Bronchial epithelial cell (primary cell): ENCODE measurements around the gene SGK2. TPM values are rescaled to one million over a fixed set of nuclear protein-coding genes. Genes with fewer than 3 reads are reported as not detected.

Experiments used
- DNase-seq: peaks from one replicate; pipeline ENCODE4 v3.0.0-alpha.2; 2010; ENCODE audit warnings: low read depth
- FAIRE-seq: peaks from 2 replicates; lab custom pipeline; 2011; peaks lifted over from hg19 to GRCh38; lab: Jason Lieb, UNC
- H3K27me3 ChIP-seq: 2 replicates; pipeline ENCODE4 v1.5.1; 2011; ENCODE audit warnings: low read length; ENCODE audit not compliant: control insufficient read depth, insufficient read depth
- H3K36me3 ChIP-seq: 2 replicates; pipeline ENCODE4 v1.5.1; 2011; ENCODE audit warnings: low read length; ENCODE audit not compliant: control insufficient read depth, insufficient read depth
- H3K4me3 ChIP-seq: 2 replicates; pipeline ENCODE4 v1.5.1; 2011; ENCODE audit warnings: mild to moderate bottlenecking, low read depth, low read length, control low read depth
- CTCF ChIP-seq: IDR thresholded peaks from 2 replicates; pipeline ENCODE4 v1.5.1; 2011; ENCODE audit warnings: mild to moderate bottlenecking, moderate library complexity, low read length, control low read depth, inconsistent platforms; ENCODE audit not compliant: insufficient read depth, severe bottlenecking
- total RNA-seq: library from RNA; depleted of rRNA; stranded (reverse); fragments of >200 nt; gene quantifications from 2 replicates; pipeline ENCODE4 v1.2.1, GENCODE V29; 2014

SGK2 gene
- total RNA-seq, 1 donor from 2014 or later, result 0.53 TPM

- H3K36me3 ChIP-seq, result no peaks in the 10 kb centered on the region
- H3K4me3 ChIP-seq, result no peak overlapping the region
- H3K27me3 ChIP-seq, result no peaks in the 10 kb centered on the region
- TF ChIP-seq CTCF, result no peak
- DNase-seq, result no peak
- FAIRE-seq, result no peak
Observed at GRCh38 chr20:43576108-43576507, 17.3 kb downstream of the SGK2 start.

DNA sequence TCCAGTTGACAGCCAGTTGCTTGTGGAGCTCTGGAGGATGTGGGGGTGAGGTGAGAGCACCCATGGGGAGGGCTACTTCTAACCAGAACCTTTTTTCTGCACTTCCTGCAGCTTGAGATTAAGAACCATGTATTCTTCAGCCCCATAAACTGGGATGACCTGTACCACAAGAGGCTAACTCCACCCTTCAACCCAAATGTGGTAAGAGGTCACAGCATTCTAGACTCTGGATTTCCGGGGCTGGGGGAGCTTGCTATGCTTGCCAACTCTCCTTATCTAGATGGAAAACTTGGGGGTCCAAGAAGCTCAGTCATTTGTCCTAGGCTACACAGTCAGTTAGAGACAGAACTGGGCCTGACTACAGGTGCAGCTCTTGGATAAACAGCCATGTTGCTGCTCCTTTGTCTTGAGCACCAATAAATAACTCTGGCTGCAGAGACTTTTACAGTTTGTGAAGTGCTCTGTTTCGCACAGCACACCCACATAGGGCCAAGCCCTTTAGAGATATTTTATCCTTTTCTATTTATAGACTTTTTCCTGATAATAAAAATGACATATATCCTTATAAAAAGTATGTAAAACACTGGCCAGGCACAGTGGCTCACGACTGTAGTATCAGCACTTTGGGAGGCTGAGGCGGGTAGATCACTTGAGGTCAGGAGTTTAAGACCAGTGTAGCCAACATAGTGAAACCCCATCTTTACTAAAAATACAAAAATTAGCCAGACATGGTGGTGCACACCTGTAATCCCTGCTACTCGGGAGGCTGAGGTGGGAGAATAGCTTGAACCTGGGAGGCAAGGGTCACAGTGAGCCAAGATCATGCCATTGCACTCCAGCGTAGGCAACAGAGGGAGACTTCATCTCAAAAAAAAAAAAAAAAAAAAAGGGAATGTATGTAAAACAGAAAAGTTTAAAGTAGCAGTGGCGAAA is 21.3 kb downstream of the SGK2 start:
- H3K27me3 ChIP-seq, result no peaks in the 10 kb centered on the region
- FAIRE-seq (no peak), DNase-seq (no peak)
- H3K4me3 ChIP-seq, result no peak overlapping the region
- TF ChIP-seq CTCF, result no peak
- no peaks in the 10 kb centered on the region for H3K36me3 ChIP-seq

DNA sequence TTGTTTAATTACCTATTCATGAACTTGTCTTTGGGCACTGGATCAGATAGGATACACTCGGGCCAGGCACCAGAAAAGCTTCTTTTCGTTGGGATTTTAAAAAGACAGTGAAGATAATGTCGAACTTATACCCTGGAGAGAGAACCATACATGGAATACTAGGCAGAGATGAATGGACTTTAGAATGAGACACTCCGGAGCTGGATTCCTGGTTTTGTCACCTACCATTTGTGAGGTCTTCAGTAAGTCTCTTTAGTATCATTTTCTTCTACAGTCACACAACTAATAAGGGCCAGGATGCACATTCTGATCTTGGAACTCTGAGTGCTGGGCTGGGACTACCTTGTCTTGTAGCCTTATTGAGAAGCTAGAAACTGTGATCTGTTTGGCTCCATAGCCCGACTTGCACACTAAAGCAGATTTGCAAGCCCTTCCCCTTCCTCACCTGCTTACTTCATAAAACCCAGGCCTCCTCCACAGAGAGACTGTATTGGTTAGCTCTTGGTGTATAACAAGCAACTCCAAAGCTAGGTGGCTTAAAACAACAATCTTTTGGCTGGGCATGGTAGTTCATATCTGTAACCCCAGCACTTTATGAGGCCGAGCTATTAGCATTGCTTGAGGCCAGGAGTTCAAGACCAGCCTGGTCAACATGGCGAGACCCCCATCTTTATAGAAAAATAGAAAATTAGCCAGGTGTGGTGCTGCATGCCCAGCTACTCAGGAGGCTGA is 24.5 kb downstream of the SGK2 start:
- H3K4me3 ChIP-seq, result no peak overlapping the region
- H3K36me3 ChIP-seq, result no peaks in the 10 kb centered on the region
- DNase-seq (no peak), FAIRE-seq (no peak)
- TF ChIP-seq CTCF, result no peak
- no peaks in the 10 kb centered on the region for H3K27me3 ChIP-seq

DNA sequence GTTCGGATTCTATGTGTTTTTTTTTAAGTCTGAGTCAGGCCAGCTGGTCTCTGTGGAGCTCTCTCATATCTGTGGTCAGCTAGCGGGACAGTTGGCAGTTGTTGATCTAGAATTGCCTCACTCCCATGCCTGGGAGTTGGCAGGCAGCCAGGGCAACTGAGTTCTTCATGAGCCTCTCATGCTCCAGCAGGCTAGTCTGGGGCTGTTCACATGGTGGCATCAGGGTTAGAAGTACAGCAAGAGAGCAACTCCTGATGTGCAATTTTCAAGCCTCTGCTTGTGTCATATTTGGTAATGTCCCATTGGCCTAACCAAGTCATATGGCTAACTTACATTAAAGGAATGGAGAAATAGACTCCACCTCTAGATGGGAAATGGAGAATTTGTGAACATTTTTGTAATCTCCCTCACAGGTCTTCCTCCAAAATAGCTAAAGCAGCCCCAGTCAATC is 25.2 kb downstream of the SGK2 start:
- TF ChIP-seq CTCF, result no peak
- Histone ChIP-seq H3K36me3 (no peaks in the 10 kb centered on the region), H3K27me3 (no peaks in the 10 kb centered on the region), H3K4me3 (no peak overlapping the region)
- DNase-seq (peak; percentile 90), FAIRE-seq (no peak)

DNA sequence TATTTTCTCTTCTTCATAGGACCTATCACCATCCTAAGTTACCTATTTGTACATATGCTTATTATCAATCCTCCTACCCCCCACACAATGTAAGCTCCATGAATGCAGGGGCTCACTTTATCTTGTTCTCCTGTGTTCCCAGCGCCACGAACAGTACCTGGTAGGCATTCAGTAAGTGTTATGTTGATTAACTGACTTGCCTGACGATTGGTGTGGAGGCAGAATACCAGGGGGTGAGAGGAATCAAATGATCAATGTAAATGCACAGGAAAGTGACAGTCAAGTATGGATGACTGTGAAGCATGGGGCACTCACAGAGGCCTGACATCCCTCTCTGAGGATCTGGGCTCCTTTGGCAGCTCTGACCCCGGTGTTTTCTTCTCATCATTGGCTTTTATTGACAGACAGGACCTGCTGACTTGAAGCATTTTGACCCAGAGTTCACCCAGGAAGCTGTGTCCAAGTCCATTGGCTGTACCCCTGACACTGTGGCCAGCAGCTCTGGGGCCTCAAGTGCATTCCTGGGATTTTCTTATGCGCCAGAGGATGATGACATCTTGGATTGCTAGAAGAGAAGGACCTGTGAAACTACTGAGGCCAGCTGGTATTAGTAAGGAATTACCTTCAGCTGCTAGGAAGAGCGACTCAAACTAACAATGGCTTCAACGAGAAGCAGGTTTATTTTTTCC is 25.8 kb downstream of the SGK2 start:
- Histone ChIP-seq H3K27me3 (no peaks in the 10 kb centered on the region), H3K36me3 (no peaks in the 10 kb centered on the region), H3K4me3 (no peak overlapping the region)
- no peak for DNase-seq
- TF ChIP-seq CTCF, result no peak
- FAIRE-seq, result no peak
